ENCODE measurements around the gene KDM4C.
"Not testable (repeated sequence)": the region's sequence is repeated elsewhere in the genome, so short reads cannot be mapped to it uniquely, and the experiment has no call there.

DNA sequence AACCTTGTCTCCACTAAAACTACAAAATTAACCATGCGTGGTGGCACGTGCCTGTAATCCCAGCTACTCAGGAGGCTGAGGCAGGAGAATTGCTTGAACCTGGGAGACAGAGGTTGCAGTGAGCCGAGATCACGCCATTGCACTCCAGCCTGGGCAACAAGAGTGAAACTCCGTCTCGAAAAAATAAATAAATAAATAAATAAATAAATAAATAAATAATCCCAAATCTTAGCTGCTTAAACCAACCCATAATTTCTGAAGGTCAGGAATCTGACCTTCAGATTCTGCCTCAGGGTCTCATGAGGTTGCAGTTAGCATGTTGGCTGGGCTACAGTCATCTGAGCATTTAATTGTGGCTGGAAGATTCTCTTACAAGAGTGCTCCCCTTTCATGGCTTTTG lies 48.5 kb downstream of the KDM4C start:
- TF ChIP-seq, protein P1, sequence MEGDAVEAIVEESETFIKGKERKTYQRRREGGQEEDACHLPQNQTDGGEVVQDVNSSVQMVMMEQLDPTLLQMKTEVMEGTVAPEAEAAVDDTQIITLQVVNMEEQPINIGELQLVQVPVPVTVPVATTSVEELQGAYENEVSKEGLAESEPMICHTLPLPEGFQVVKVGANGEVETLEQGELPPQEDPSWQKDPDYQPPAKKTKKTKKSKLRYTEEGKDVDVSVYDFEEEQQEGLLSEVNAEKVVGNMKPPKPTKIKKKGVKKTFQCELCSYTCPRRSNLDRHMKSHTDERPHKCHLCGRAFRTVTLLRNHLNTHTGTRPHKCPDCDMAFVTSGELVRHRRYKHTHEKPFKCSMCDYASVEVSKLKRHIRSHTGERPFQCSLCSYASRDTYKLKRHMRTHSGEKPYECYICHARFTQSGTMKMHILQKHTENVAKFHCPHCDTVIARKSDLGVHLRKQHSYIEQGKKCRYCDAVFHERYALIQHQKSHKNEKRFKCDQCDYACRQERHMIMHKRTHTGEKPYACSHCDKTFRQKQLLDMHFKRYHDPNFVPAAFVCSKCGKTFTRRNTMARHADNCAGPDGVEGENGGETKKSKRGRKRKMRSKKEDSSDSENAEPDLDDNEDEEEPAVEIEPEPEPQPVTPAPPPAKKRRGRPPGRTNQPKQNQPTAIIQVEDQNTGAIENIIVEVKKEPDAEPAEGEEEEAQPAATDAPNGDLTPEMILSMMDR (IDR thresholded peaks at IDR 0.05): not testable (repeated sequence)
- not testable (repeated sequence) for TF ChIP-seq POLR2A (IDR thresholded peaks at IDR 0.05); POLR2AphosphoS5 (IDR thresholded peaks at IDR 0.05); EP300 (IDR thresholded peaks at IDR 0.05; ENCODE audit: low read depth)
